Neural cell (in vitro differentiated cells): ENCODE measurements around the gene TCL1B.

Experiments used
- CTCF ChIP-seq: fragments of 450-650 bp; IDR thresholded peaks from 2 replicates; pipeline ENCODE4 v1.5.1; 2014; ENCODE audit warnings: antibody characterized with exemption, mild to moderate bottlenecking, moderate library complexity; ENCODE audit not compliant: poor library complexity, severe bottlenecking
- EP300 ChIP-seq: fragments of 450-650 bp; conservative IDR thresholded peaks from 2 replicates; pipeline ENCODE4 v1.6.1; 2014; ENCODE audit warnings: antibody characterized with exemption, mild to moderate bottlenecking, moderate library complexity; ENCODE audit not compliant: poor library complexity, severe bottlenecking
- EZH2 ChIP-seq: fragments of 200-600, 300-800 bp; shearing (Covaris generic), sonication (generic); IDR thresholded peaks from 2 replicates; pipeline ENCODE4 v1.6.1; 2014; ENCODE audit warnings: antibody characterized with exemption, low read length, borderline replicate concordance, mild to moderate bottlenecking; ENCODE audit not compliant: insufficient read depth, poor library complexity, severe bottlenecking
- MXI1 ChIP-seq: fragments of 450-650 bp; conservative IDR thresholded peaks from 2 replicates; pipeline ENCODE4 v1.6.1; 2014; ENCODE audit warnings: antibody characterized with exemption, mild to moderate bottlenecking; ENCODE audit not compliant: poor library complexity, severe bottlenecking
- POLR2AphosphoS5 ChIP-seq: IDR thresholded peaks from 2 replicates; pipeline ENCODE4 v1.6.1; 2012
- REST ChIP-seq: IDR thresholded peaks from 2 replicates; pipeline ENCODE4 v1.6.1; 2012; ENCODE audit warnings: borderline replicate concordance
- SMC3 ChIP-seq: fragments of 450-650 bp; conservative IDR thresholded peaks from 2 replicates; pipeline ENCODE4 v1.6.1; 2014; ENCODE audit warnings: antibody characterized with exemption, mild to moderate bottlenecking, moderate library complexity; ENCODE audit not compliant: poor library complexity
- TAF1 ChIP-seq: IDR thresholded peaks from 2 replicates; pipeline ENCODE4 v1.6.1; 2012; ENCODE audit warnings: low read depth

GRCh38 chr14:95651821-95652583 lies 34.2 kb upstream of the TCL1B start:
- TF ChIP-seq TAF1 (no peak), CTCF (no peak), SMC3 (no peak), EP300 (no peak), POLR2AphosphoS5 (no peak), EZH2 (no peak), MXI1 (no peak), REST (no peak)
